Measurements from ENCODE around the gene PCDHA13.
"Not testable (repeated sequence)": the region's sequence is repeated elsewhere in the genome, so short reads cannot be mapped to it uniquely, and the experiment has no call there.

The PCDHA13 gene

GRCh38 chr5:140842798-140843733 is 38.9 kb upstream of the PCDHA13 start:
- TF ChIP-seq, protein P1, sequence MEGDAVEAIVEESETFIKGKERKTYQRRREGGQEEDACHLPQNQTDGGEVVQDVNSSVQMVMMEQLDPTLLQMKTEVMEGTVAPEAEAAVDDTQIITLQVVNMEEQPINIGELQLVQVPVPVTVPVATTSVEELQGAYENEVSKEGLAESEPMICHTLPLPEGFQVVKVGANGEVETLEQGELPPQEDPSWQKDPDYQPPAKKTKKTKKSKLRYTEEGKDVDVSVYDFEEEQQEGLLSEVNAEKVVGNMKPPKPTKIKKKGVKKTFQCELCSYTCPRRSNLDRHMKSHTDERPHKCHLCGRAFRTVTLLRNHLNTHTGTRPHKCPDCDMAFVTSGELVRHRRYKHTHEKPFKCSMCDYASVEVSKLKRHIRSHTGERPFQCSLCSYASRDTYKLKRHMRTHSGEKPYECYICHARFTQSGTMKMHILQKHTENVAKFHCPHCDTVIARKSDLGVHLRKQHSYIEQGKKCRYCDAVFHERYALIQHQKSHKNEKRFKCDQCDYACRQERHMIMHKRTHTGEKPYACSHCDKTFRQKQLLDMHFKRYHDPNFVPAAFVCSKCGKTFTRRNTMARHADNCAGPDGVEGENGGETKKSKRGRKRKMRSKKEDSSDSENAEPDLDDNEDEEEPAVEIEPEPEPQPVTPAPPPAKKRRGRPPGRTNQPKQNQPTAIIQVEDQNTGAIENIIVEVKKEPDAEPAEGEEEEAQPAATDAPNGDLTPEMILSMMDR (conservative IDR thresholded peaks at IDR 0.05; ENCODE audit: low read depth, low read length) = no peak
- DNase-seq (ENCODE audit: low read depth) = no peak
- no peak overlapping the region for H3K4me3 ChIP-seq (ENCODE audit: low read depth, low read length)

DNA sequence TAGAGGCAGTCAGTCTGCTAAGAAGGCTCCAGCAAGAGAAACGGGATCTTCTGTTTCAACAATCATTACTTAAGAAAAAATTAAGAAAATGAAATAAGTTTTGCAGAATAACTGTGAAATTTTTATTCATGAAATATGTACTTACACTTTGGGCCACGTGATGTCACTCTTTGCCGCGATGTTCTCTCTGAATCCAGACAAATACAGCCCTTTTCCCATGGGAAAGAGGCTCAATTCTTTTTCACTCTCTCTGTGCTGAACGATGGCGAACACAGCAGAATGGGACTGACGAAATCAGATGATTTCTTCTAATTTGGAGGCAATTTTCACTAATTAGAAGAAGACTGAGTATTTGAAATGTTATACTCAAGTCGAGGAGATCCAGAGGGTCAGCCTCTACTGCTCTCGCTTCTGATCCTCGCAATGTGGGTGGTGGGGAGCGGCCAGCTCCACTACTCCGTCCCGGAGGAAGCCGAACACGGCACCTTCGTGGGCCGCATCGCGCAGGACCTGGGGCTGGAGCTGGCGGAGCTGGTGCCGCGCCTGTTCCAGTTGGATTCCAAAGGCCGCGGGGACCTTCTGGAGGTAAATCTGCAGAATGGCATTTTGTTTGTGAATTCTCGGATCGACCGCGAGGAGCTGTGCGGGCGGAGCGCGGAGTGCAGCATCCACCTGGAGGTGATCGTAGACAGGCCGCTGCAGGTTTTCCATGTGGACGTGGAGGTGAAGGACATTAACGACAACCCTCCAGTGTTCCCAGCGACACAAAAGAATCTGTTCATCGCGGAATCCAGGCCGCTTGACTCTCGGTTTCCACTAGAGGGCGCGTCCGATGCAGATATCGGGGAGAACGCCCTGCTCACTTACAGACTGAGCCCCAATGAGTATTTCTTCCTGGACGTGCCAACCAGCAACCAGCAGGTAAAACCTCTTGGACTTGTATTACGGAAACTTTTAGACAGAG is 33.5 kb upstream of the PCDHA13 start, which contains the start of gene PCDHA9:
PCDHA9 (plus strand) TSS at position 244 of the 964 bp plus-strand sequence; CDS start at position 358, 114 bp downstream.
- not testable (repeated sequence) for DNase-seq (ENCODE audit: low read depth); H3K4me3 ChIP-seq (ENCODE audit: low read depth, low read length)

DNA sequence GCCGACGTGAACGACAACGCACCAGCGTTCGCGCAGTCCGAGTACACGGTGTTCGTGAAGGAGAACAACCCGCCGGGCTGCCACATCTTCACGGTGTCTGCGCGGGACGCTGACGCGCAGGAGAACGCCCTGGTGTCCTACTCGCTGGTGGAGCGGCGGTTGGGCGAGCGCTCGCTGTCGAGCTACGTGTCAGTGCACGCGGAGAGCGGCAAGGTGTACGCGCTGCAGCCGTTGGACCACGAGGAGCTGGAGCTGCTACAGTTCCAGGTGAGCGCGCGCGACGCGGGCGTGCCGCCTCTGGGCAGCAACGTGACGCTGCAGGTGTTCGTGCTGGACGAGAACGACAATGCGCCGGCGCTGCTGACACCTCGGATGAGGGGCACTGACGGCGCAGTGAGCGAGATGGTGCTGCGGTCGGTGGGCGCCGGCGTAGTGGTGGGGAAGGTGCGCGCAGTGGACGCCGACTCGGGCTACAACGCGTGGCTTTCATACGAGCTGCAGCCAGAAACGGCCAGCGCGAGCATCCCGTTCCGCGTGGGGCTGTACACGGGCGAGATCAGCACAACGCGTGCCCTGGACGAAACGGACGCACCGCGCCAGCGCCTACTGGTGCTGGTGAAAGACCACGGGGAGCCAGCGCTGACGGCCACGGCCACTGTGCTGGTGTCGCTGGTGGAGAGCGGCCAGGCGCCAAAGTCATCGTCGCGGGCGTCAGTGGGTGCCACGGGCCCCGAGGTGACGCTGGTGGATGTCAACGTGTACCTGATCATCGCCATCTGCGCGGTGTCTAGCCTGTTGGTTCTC is 31.9 kb upstream of the PCDHA13 start:
- H3K4me3 ChIP-seq (ENCODE audit: low read depth, low read length); DNase-seq (ENCODE audit: low read depth): not testable (repeated sequence)

GRCh38 chr5:140855772-140856674 is 25.9 kb upstream of the PCDHA13 start, which contains the start of gene PCDHA10:
PCDHA10 (plus strand) TSS chr5:140855897; CDS start chr5:140856049, 152 bp downstream.
- no peak for DNase-seq (ENCODE audit: low read depth)
- H3K4me3 ChIP-seq (ENCODE audit: low read depth, low read length) = no peak within 1 kb of the TSS
- TF ChIP-seq, protein P1 (conservative IDR thresholded peaks at IDR 0.05; ENCODE audit: low read depth, low read length) = no peak

GRCh38 chr5:140857177-140857986 is 24.5 kb upstream of the PCDHA13 start:
- TF ChIP-seq, protein P1 (conservative IDR thresholded peaks at IDR 0.05; ENCODE audit: low read depth, low read length) = no peak

GRCh38 chr5:140857987-140858240 is 24.0 kb upstream of the PCDHA13 start:
- DNase-seq (ENCODE audit: low read depth) = no peak
- H3K4me3 ChIP-seq (ENCODE audit: low read depth, low read length) = no peak overlapping the region
- TF ChIP-seq, protein P1 (conservative IDR thresholded peaks at IDR 0.05; ENCODE audit: low read depth, low read length) = no peak

More at GRCh38 chr5:140857177-140857986, 24.5 kb upstream of the PCDHA13 start:
- DNase-seq (ENCODE audit: low read depth) = no peak
- no peak overlapping the region for H3K4me3 ChIP-seq (ENCODE audit: low read depth, low read length)

Measured in choroid plexus epithelial cell (primary cell).